Measurements from ENCODE around the gene CLTB. TPM values are rescaled to one million over a fixed set of nuclear protein-coding genes. Genes with fewer than 3 reads are reported as not detected.
A peak's percentile ranks its signal among the peaks of the same experiment; 100 is the strongest.

CLTB gene
- total and polyA plus RNA-seq, 2 of the 8 experiments (the other 6 are each of a cell fraction or from before 2014, with no cell fraction given) = 25.9 to 34.9 TPM

GRCh38 chr5:176365351-176366231 is 50.7 kb downstream of the CLTB start, which contains the start of gene ARL10 (continued):
- TF ChIP-seq, protein P1, sequence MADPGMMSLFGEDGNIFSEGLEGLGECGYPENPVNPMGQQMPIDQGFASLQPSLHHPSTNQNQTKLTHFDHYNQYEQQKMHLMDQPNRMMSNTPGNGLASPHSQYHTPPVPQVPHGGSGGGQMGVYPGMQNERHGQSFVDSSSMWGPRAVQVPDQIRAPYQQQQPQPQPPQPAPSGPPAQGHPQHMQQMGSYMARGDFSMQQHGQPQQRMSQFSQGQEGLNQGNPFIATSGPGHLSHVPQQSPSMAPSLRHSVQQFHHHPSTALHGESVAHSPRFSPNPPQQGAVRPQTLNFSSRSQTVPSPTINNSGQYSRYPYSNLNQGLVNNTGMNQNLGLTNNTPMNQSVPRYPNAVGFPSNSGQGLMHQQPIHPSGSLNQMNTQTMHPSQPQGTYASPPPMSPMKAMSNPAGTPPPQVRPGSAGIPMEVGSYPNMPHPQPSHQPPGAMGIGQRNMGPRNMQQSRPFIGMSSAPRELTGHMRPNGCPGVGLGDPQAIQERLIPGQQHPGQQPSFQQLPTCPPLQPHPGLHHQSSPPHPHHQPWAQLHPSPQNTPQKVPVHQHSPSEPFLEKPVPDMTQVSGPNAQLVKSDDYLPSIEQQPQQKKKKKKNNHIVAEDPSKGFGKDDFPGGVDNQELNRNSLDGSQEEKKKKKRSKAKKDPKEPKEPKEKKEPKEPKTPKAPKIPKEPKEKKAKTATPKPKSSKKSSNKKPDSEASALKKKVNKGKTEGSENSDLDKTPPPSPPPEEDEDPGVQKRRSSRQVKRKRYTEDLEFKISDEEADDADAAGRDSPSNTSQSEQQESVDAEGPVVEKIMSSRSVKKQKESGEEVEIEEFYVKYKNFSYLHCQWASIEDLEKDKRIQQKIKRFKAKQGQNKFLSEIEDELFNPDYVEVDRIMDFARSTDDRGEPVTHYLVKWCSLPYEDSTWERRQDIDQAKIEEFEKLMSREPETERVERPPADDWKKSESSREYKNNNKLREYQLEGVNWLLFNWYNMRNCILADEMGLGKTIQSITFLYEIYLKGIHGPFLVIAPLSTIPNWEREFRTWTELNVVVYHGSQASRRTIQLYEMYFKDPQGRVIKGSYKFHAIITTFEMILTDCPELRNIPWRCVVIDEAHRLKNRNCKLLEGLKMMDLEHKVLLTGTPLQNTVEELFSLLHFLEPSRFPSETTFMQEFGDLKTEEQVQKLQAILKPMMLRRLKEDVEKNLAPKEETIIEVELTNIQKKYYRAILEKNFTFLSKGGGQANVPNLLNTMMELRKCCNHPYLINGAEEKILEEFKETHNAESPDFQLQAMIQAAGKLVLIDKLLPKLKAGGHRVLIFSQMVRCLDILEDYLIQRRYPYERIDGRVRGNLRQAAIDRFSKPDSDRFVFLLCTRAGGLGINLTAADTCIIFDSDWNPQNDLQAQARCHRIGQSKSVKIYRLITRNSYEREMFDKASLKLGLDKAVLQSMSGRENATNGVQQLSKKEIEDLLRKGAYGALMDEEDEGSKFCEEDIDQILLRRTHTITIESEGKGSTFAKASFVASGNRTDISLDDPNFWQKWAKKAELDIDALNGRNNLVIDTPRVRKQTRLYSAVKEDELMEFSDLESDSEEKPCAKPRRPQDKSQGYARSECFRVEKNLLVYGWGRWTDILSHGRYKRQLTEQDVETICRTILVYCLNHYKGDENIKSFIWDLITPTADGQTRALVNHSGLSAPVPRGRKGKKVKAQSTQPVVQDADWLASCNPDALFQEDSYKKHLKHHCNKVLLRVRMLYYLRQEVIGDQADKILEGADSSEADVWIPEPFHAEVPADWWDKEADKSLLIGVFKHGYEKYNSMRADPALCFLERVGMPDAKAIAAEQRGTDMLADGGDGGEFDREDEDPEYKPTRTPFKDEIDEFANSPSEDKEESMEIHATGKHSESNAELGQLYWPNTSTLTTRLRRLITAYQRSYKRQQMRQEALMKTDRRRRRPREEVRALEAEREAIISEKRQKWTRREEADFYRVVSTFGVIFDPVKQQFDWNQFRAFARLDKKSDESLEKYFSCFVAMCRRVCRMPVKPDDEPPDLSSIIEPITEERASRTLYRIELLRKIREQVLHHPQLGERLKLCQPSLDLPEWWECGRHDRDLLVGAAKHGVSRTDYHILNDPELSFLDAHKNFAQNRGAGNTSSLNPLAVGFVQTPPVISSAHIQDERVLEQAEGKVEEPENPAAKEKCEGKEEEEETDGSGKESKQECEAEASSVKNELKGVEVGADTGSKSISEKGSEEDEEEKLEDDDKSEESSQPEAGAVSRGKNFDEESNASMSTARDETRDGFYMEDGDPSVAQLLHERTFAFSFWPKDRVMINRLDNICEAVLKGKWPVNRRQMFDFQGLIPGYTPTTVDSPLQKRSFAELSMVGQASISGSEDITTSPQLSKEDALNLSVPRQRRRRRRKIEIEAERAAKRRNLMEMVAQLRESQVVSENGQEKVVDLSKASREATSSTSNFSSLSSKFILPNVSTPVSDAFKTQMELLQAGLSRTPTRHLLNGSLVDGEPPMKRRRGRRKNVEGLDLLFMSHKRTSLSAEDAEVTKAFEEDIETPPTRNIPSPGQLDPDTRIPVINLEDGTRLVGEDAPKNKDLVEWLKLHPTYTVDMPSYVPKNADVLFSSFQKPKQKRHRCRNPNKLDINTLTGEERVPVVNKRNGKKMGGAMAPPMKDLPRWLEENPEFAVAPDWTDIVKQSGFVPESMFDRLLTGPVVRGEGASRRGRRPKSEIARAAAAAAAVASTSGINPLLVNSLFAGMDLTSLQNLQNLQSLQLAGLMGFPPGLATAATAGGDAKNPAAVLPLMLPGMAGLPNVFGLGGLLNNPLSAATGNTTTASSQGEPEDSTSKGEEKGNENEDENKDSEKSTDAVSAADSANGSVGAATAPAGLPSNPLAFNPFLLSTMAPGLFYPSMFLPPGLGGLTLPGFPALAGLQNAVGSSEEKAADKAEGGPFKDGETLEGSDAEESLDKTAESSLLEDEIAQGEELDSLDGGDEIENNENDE (IDR thresholded peaks at IDR 0.05; ENCODE audit: insufficient replicate concordance, low read length) = no peak
- TF ChIP-seq E2F6 (IDR thresholded peaks at IDR 0.05) (peak; percentile 85; the same call in 1 of the 2 replicates), CTCF (IDR thresholded peaks at IDR 0.05; ENCODE audit: control extremely low read depth in 1 of 3, insufficient read depth in 1 of 3, low read depth in 1 of 3, low read length in 3 of 3) (no peak), RFX5 (IDR thresholded peaks at IDR 0.05; ENCODE audit: borderline replicate concordance, low read depth, low read length) (no peak), TAF7 (optimal IDR thresholded peaks at IDR 0.05; ENCODE audit: borderline replicate concordance, low read depth, low read length) (no peak)

All from H1 (cell line).